Measurements from ENCODE around the gene MARCO. TPM values are rescaled to one million over a fixed set of nuclear protein-coding genes. Genes with fewer than 3 reads are reported as not detected.
"Not testable (repeated sequence)": the region's sequence is repeated elsewhere in the genome, so short reads cannot be mapped to it uniquely, and the experiment has no call there.

Gene MARCO
- total RNA-seq, 1 donor from 2014 or later = 4.8 TPM

DNA sequence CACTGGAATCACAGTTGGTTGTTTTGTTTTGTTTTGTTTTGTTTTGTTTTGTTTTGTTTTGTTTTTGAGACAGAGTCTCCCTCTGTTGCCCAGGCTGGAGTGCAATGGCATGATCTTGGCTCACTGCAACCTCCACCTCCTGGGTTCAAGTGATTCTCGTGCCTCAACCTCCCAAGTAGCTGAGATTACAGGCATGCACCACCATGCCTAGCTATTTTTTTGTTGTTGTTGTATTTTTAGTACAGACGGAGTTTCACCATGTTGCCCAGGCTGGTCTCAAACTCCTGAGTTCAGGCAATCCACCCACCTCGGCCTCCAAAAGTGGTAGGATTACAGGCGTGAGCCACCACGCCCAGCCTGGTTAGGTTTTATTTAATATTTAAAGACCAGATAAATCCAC, 95.9 kb downstream of the MARCO start:
- not testable (repeated sequence) for DNase-seq (ENCODE audit: low spot score)

DNA sequence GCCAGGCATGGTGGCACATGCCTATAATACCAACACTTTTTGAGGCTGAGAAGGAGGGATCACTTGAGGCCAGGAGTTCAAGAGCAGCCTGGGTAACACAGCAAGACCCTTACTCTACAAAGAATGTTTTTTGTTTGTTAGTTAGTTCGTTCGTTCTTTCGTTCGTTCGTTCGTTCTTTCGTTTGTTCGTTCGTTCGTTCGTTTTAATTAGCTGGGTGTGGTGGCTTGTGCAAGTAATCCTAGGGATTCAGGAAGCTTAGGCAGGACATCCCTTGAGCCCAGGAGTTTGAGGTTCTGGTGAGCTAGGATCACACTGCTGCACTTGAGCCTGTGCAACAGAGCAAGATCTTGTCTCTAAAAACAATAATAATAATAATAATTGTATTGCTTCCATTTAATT, 98.7 kb downstream of the MARCO start:
- no peak for DNase-seq (ENCODE audit: low spot score)

Other genes starting within 250 kb of the MARCO start
- not detected for gene EN1, start 94.5 kb upstream of the MARCO start, total RNA-seq
- not detected for gene C1QL2, start 216.6 kb downstream of the MARCO start, total RNA-seq